IPS DF 6.9 (cell line): ENCODE measurements around the gene TIMELESS.
"Not testable (repeated sequence)": the region's sequence is repeated elsewhere in the genome, so short reads cannot be mapped to it uniquely, and the experiment has no call there.

Source experiments
- DNase-seq: peaks from one replicate; pipeline ENCODE4 v3.0.0-alpha.2; 2013; ENCODE audit warnings: low read depth, low spot score
- H3K27ac ChIP-seq: one replicate; pipeline ENCODE4 v1.5.1; 2013; ENCODE audit warnings: low read length, control low read depth
- H3K27me3 ChIP-seq: 2 replicates; pipeline ENCODE4 v1.6.1; 2013; ENCODE audit warnings: mild to moderate bottlenecking, low read length; ENCODE audit not compliant: control insufficient read depth, insufficient read depth
- H3K36me3 ChIP-seq: 2 replicates; pipeline ENCODE4 v1.6.1; 2013; ENCODE audit warnings: low read length; ENCODE audit not compliant: control insufficient read depth, insufficient read depth
- H3K4me1 ChIP-seq: 2 replicates; pipeline ENCODE4 v1.6.1; 2013; ENCODE audit warnings: low read length; ENCODE audit not compliant: control insufficient read depth, insufficient read depth
- H3K4me3 ChIP-seq: 2 replicates; pipeline ENCODE4 v1.5.1; 2013; ENCODE audit warnings: mild to moderate bottlenecking, low read length
- H3K9me3 ChIP-seq: 2 replicates; pipeline ENCODE4 v1.6.1; 2013; ENCODE audit warnings: low read length, inconsistent platforms; ENCODE audit not compliant: control insufficient read depth, insufficient read depth
- WGBS: extraction: QIAGEN DNeasy Blood & Tissue Kit; methylation state at CpG from one replicate; pipeline ENCODE4 v1.1.7; 2013; ENCODE audit warnings: mixed read lengths, missing lambda C conversion rate; ENCODE audit not compliant: insufficient read length, insufficient coverage; 5-methylcytosine and 5-hydroxymethylcytosine counted together

Gene TIMELESS

GRCh38 chr12:56408799-56409417 lies 40.3 kb downstream of the TIMELESS start:
- no peak for DNase-seq
- Histone ChIP-seq H3K27ac (no peak overlapping the region), H3K27me3 (no peaks in the 10 kb centered on the region), H3K4me1 (no peaks in the 10 kb centered on the region), H3K9me3 (no peaks in the 10 kb centered on the region), H3K4me3 (no peak overlapping the region), H3K36me3 (no peaks in the 10 kb centered on the region; the same call in 1 of the 2 replicates)
- WGBS: no CpG with 5 or more reads among the region's 5 CpGs

GRCh38 chr12:56404227-56404626 lies 45.0 kb downstream of the TIMELESS start:
- not testable (repeated sequence) for DNase-seq, H3K27ac ChIP-seq, H3K27me3 ChIP-seq, H3K36me3 ChIP-seq, H3K9me3 ChIP-seq, H3K4me1 ChIP-seq, H3K4me3 ChIP-seq
- WGBS: 100% methylated on average over 1 of the region's 3 CpGs

GRCh38 chr12:56401612-56402011 lies 47.6 kb downstream of the TIMELESS start:
- not testable (repeated sequence) for H3K27me3 ChIP-seq, H3K27ac ChIP-seq, H3K36me3 ChIP-seq, DNase-seq, H3K4me3 ChIP-seq, H3K4me1 ChIP-seq, H3K9me3 ChIP-seq

- DNase-seq, H3K4me1 ChIP-seq, H3K9me3 ChIP-seq, H3K27me3 ChIP-seq, H3K36me3 ChIP-seq, H3K27ac ChIP-seq, H3K4me3 ChIP-seq: not testable (repeated sequence)
- no CpG with 5 or more reads among the region's 3 CpGs for WGBS
Observed at GRCh38 chr12:56401125-56401524, 48.1 kb downstream of the TIMELESS start.

GRCh38 chr12:56399466-56399865 lies 49.8 kb downstream of the TIMELESS start:
- not testable (repeated sequence) for H3K9me3 ChIP-seq, H3K4me3 ChIP-seq, H3K27me3 ChIP-seq, H3K27ac ChIP-seq, H3K4me1 ChIP-seq, H3K36me3 ChIP-seq, DNase-seq
- no CpG with 5 or more reads among the region's 3 CpGs for WGBS

- no peak overlapping the region for H3K27ac ChIP-seq
- no peak for DNase-seq
- H3K36me3 ChIP-seq: no peaks in the 10 kb centered on the region; the same call in 1 of the 2 replicates
- no peaks in the 10 kb centered on the region for H3K4me1 ChIP-seq
- no peak overlapping the region for H3K4me3 ChIP-seq
- no peaks in the 10 kb centered on the region; the same call in 1 of the 2 replicates for H3K9me3 ChIP-seq
- H3K27me3 ChIP-seq: no peaks in the 10 kb centered on the region
Observed at GRCh38 chr12:56398324-56398723, 50.9 kb downstream of the TIMELESS start.

GRCh38 chr12:56392331-56392730 lies 56.9 kb downstream of the TIMELESS start:
- Histone ChIP-seq H3K27ac (no peak overlapping the region), H3K4me1 (no peaks in the 10 kb centered on the region; the same call in 1 of the 2 replicates), H3K27me3 (no peaks in the 10 kb centered on the region), H3K4me3 (no peak overlapping the region), H3K9me3 (no peaks in the 10 kb centered on the region), H3K36me3 (no peaks in the 10 kb centered on the region; the same call in 1 of the 2 replicates)
- WGBS: no CpG with 5 or more reads among the region's 2 CpGs
- DNase-seq: no peak

GRCh38 chr12:56391721-56392120 lies 57.5 kb downstream of the TIMELESS start:
- peaks cover 1% of the 10 kb centered on the region; the same call in 1 of the 2 replicates for H3K4me1 ChIP-seq
- no peaks in the 10 kb centered on the region; the same call in 1 of the 2 replicates for H3K36me3 ChIP-seq
- no peak for DNase-seq
- no peak overlapping the region for H3K27ac ChIP-seq
- H3K27me3 ChIP-seq: no peaks in the 10 kb centered on the region
- WGBS: no CpG with 5 or more reads among the region's 1 CpG
- no peak overlapping the region for H3K4me3 ChIP-seq
- H3K9me3 ChIP-seq: no peaks in the 10 kb centered on the region

GRCh38 chr12:56389412-56389811 lies 59.8 kb downstream of the TIMELESS start:
- WGBS: no CpG with 5 or more reads among the region's 5 CpGs
- no peaks in the 10 kb centered on the region for H3K27me3 ChIP-seq
- peaks cover 1% of the 10 kb centered on the region; the same call in 1 of the 2 replicates for H3K4me1 ChIP-seq
- H3K27ac ChIP-seq: no peak overlapping the region
- H3K9me3 ChIP-seq: no peaks in the 10 kb centered on the region
- no peaks in the 10 kb centered on the region for H3K36me3 ChIP-seq
- DNase-seq: no peak
- no peak overlapping the region for H3K4me3 ChIP-seq

GRCh38 chr12:56387152-56387736 lies 62.0 kb downstream of the TIMELESS start:
- peaks cover 1% of the 10 kb centered on the region; the same call in 1 of the 2 replicates for H3K4me1 ChIP-seq
- WGBS: no CpG with 5 or more reads among the region's 7 CpGs

GRCh38 chr12:56385873-56386272 lies 63.4 kb downstream of the TIMELESS start:
- Histone ChIP-seq H3K36me3 (no peaks in the 10 kb centered on the region), H3K9me3 (no peaks in the 10 kb centered on the region), H3K4me1 (peaks cover 1% of the 10 kb centered on the region; the same call in 1 of the 2 replicates), H3K4me3 (no peak overlapping the region), H3K27ac (no peak overlapping the region), H3K27me3 (no peaks in the 10 kb centered on the region; the same call in 1 of the 2 replicates)
- WGBS: no CpG with 5 or more reads among the region's 1 CpG
- DNase-seq: no peak

More at GRCh38 chr12:56387152-56387736, 62.0 kb downstream of the TIMELESS start:
- H3K27me3 ChIP-seq: no peaks in the 10 kb centered on the region; the same call in 1 of the 2 replicates
- no peak overlapping the region for H3K4me3 ChIP-seq
- H3K9me3 ChIP-seq: no peaks in the 10 kb centered on the region
- H3K36me3 ChIP-seq: no peaks in the 10 kb centered on the region
- DNase-seq: no peak
- no peak overlapping the region for H3K27ac ChIP-seq
